Activated T-cell treated with anti-CD3 and anti-CD28 coated beads, Interleukin-2, amount 50 U/mL, for 4 hours (primary cell): ENCODE results near the gene IWS1. TPM values are rescaled to one million over a fixed set of nuclear protein-coding genes. Genes with fewer than 3 reads are reported as not detected.
"Not testable (repeated sequence)": the region's sequence is repeated elsewhere in the genome, so short reads cannot be mapped to it uniquely, and the experiment has no call there.

ENCODE experiments used
- ATAC-seq, 2 donors: fragments of 200-7000 bp; cut with Tn5 transposase; one replicate each; pipeline ENCODE4 v1.10.0; 2021
- DNase-seq: peaks from one replicate; pipeline ENCODE4 v3.0.0-alpha.2; 2020
- H3K27me3 Mint-ChIP-seq: one replicate; pipeline ENCODE4 v1.8.0; 2021; ENCODE audit warnings: low read depth, mixed read lengths
- H3K36me3 Mint-ChIP-seq: one replicate; pipeline ENCODE4 v1.8.0; 2022; ENCODE audit warnings: mixed read lengths; ENCODE audit not compliant: insufficient read depth
- H3K4me1 Mint-ChIP-seq: one replicate; pipeline ENCODE4 v1.8.0; 2021; ENCODE audit warnings: low read depth, mixed read lengths
- H3K4me3 Mint-ChIP-seq: one replicate; pipeline ENCODE4 v1.8.0; 2021; ENCODE audit warnings: mild to moderate bottlenecking, moderate library complexity, mixed read lengths
- H3K9me3 Mint-ChIP-seq: one replicate; pipeline ENCODE4 v1.8.0; 2021; ENCODE audit warnings: mixed read lengths
- total RNA-seq, 3 donors: library from RNA; stranded (reverse); gene quantifications; one replicate each; pipeline ENCODE4 v1.2.1, GENCODE V29; 2021

The IWS1 gene
- total RNA-seq, 3 donors from 2014 or later: 49.8 to 57.8 (median 55.2) TPM

DNA sequence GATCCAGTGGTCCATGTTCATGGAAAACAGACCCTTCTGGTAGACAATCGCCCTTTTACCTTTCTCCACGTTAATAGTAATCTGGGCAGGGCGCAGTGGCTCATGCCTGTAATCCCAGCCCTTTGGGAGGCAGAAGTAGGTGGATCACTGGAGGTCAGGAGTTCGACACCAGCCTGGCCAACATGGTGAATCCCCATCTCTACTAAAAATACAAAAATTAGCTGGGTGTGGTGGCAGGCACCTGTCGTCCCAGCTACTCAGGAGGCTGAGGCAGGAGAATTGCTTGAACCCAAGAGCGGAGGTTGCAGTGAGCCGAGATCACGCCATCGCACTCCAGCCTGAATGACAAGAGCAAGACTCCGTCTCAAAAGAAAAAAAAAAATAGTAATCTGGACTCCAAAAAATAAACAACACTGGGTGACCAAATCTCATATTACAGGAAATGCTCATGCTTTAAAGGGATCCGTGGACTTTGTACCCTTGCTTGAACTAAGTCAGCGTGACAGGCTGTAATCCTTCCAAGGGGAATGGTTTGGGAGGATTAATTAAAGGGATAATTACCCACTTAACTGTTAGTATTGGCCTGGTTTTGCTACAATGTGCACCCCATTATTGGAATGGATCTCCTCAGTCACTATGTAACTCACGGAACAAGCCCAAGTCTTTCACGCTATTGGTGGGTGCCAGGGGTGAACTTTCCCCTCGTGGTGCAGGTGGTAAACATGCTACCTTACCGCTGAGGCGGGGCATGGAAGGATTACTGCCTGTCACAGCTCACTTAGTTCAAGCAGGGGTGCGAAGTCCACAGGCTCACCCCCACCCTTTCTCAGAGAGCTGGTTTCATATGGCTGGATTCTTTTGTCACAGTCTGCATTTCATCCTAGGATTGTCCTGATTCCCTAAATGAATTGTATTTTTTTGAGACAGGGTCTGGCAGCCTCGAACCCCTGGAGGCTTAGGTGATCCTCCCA is 71.4 kb downstream of the IWS1 start:
- peaks cover 8% of the 10 kb centered on the region for H3K4me1 Mint-ChIP-seq
- H3K9me3 Mint-ChIP-seq: no peaks in the 10 kb centered on the region
- no peak overlapping the region for H3K4me3 Mint-ChIP-seq
- no peaks in the 10 kb centered on the region for H3K27me3 Mint-ChIP-seq
- H3K36me3 Mint-ChIP-seq: peaks cover 9% of the 10 kb centered on the region
- no peak for DNase-seq
- ATAC-seq: no peak

GRCh38 chr2:127453392-127454171 is 72.7 kb downstream of the IWS1 start:
- no peak for DNase-seq
- Mint-ChIP-seq H3K36me3 (peaks cover 11% of the 10 kb centered on the region), H3K4me3 (no peak overlapping the region), H3K9me3 (no peaks in the 10 kb centered on the region), H3K4me1 (peaks cover 8% of the 10 kb centered on the region), H3K27me3 (no peaks in the 10 kb centered on the region)
- no peak for ATAC-seq

GRCh38 chr2:127453013-127453391 is 73.3 kb downstream of the IWS1 start:
- Mint-ChIP-seq H3K36me3 (peaks cover 11% of the 10 kb centered on the region), H3K27me3 (no peaks in the 10 kb centered on the region), H3K4me1 (peaks cover 8% of the 10 kb centered on the region), H3K9me3 (no peaks in the 10 kb centered on the region), H3K4me3 (no peak overlapping the region)
- ATAC-seq (no peak), DNase-seq (no peak)

GRCh38 chr2:127452423-127452822 is 73.9 kb downstream of the IWS1 start:
- not testable (repeated sequence) for H3K27me3 Mint-ChIP-seq, DNase-seq, ATAC-seq, H3K9me3 Mint-ChIP-seq, H3K4me1 Mint-ChIP-seq, H3K4me3 Mint-ChIP-seq
- H3K36me3 Mint-ChIP-seq: peaks cover 11% of the 10 kb centered on the region

GRCh38 chr2:127451981-127452380 is 74.3 kb downstream of the IWS1 start:
- no peak for DNase-seq
- Mint-ChIP-seq H3K27me3 (no peaks in the 10 kb centered on the region), H3K4me1 (peaks cover 6% of the 10 kb centered on the region), H3K36me3 (peaks cover 11% of the 10 kb centered on the region), H3K4me3 (no peak overlapping the region), H3K9me3 (peaks cover 1% of the 10 kb centered on the region)
- ATAC-seq: no peak

- no peak for DNase-seq
- peaks cover 7% of the 10 kb centered on the region for H3K9me3 Mint-ChIP-seq
- no peaks in the 10 kb centered on the region for H3K27me3 Mint-ChIP-seq
- H3K4me1 Mint-ChIP-seq: no peaks in the 10 kb centered on the region
- no peak for ATAC-seq
- H3K36me3 Mint-ChIP-seq: peaks cover 5% of the 10 kb centered on the region
- H3K4me3 Mint-ChIP-seq: no peak overlapping the region
Measured at GRCh38 chr2:127449898-127450297, 76.4 kb downstream of the IWS1 start.

- no peak overlapping the region for H3K4me3 Mint-ChIP-seq
- ATAC-seq: no peak
- no peaks in the 10 kb centered on the region for H3K27me3 Mint-ChIP-seq
- H3K36me3 Mint-ChIP-seq: peaks cover 5% of the 10 kb centered on the region
- DNase-seq: no peak
- H3K4me1 Mint-ChIP-seq: no peaks in the 10 kb centered on the region
- H3K9me3 Mint-ChIP-seq: peaks cover 9% of the 10 kb centered on the region
Measured at GRCh38 chr2:127449414-127449813, 76.9 kb downstream of the IWS1 start.

DNA sequence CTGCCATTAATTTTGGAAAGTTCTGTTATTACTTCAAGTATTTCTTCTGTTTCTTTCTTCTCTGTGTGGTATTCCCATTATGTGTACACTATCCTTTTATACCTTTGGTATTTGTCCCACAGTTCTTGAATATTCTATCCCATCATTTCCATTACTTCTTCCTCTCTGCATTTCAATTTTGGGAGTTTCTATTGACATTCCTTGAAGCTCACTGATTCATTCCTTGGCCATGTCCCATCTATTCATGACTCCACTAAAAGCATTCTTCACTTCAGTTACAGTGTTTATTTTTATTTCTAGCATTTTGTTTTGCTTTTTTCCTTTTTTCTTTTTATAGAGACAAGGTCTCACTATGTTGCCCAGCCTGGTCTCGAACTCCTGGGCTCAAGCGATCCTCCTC is 77.8 kb downstream of the IWS1 start:
- H3K4me3 Mint-ChIP-seq: no peak overlapping the region
- H3K36me3 Mint-ChIP-seq: peaks cover 5% of the 10 kb centered on the region
- no peaks in the 10 kb centered on the region for H3K27me3 Mint-ChIP-seq
- ATAC-seq (no peak), DNase-seq (no peak)
- H3K9me3 Mint-ChIP-seq: peaks cover 12% of the 10 kb centered on the region
- H3K4me1 Mint-ChIP-seq: no peaks in the 10 kb centered on the region

GRCh38 chr2:127439343-127439742 is 86.9 kb downstream of the IWS1 start:
- Mint-ChIP-seq H3K4me1 (no peaks in the 10 kb centered on the region), H3K36me3 (no peaks in the 10 kb centered on the region), H3K9me3 (peaks cover 16% of the 10 kb centered on the region), H3K27me3 (no peaks in the 10 kb centered on the region), H3K4me3 (no peak overlapping the region)
- no peak for ATAC-seq
- no peak for DNase-seq

GRCh38 chr2:127437781-127438726 is 88.2 kb downstream of the IWS1 start:
- Mint-ChIP-seq H3K36me3 (no peaks in the 10 kb centered on the region), H3K27me3 (no peaks in the 10 kb centered on the region), H3K9me3 (peaks cover 11% of the 10 kb centered on the region), H3K4me1 (no peaks in the 10 kb centered on the region), H3K4me3 (no peak overlapping the region)
- DNase-seq (no peak), ATAC-seq (no peak)

- ATAC-seq: no peak
- no peaks in the 10 kb centered on the region for H3K36me3 Mint-ChIP-seq
Measured at GRCh38 chr2:127437056-127437455, 89.2 kb downstream of the IWS1 start.

GRCh38 chr2:127434515-127434914 is 91.8 kb downstream of the IWS1 start:
- Mint-ChIP-seq H3K9me3 (no peaks in the 10 kb centered on the region), H3K36me3 (no peaks in the 10 kb centered on the region), H3K27me3 (no peaks in the 10 kb centered on the region), H3K4me3 (no peak overlapping the region), H3K4me1 (no peaks in the 10 kb centered on the region)
- DNase-seq (no peak), ATAC-seq (no peak)

More at GRCh38 chr2:127437056-127437455, 89.2 kb downstream of the IWS1 start:
- Mint-ChIP-seq H3K9me3 (peaks cover 8% of the 10 kb centered on the region), H3K27me3 (no peaks in the 10 kb centered on the region), H3K4me1 (no peaks in the 10 kb centered on the region), H3K4me3 (no peak overlapping the region)
- no peak for DNase-seq

DNA sequence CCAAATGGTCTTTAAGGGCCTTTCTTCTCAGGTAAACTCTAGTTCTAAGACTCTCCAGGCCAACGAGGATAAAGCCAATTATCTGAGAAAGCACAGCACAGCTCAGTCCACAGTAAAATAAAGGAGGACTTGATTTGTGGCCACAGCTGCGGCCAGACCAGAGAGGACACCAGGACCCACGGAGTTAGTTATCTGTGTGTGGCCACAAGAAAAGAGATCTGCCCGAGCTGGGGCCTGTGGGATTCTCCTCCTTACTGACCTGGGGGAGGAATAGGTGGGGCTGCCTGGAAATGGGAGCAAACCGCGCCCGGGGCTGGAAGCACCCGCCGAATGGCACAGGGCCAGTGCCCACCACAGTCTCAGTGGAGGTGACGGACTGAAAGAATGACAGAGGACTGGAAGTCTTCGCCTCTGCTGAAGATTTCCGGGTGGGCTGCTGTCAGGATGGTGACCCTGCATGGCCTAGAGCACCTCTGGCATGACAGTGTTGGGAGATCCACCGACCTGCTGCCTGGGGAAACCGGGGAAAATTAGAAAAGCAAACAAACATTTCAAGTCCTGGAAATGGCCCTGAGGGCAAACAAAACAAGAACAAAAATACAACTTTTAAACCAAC is 94.8 kb downstream of the IWS1 start:
- no peaks in the 10 kb centered on the region for H3K4me1 Mint-ChIP-seq
- H3K4me3 Mint-ChIP-seq: no peak overlapping the region
- ATAC-seq: no peak
- DNase-seq: no peak
- H3K27me3 Mint-ChIP-seq: no peaks in the 10 kb centered on the region
- no peaks in the 10 kb centered on the region for H3K9me3 Mint-ChIP-seq
- H3K36me3 Mint-ChIP-seq: no peaks in the 10 kb centered on the region
